ENCODE results near the gene HSD11B1.

DNA sequence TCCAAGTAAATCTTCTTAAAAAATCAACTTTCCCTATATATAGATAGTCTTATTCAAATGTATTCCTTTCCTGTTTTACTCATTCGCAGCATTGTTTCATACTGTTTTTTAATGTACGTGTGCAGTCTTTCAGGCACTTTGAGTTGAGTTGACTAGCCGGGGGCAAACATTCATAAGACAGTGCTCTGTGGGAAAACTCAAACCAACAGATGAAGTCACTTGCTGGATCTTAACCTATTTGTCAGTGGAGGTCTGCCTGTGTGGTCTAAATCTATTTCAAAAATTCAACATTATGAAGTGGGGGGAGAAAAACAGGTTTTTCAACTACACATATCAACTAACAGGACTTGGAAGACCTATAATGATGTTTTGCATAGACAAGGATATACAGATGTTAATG is 6.2 kb downstream of the HSD11B1 start:
- TF ChIP-seq CTCF (IDR thresholded peaks at IDR 0.05; ENCODE audit: low read length) (no peak), EZH2 (IDR thresholded peaks at IDR 0.05; ENCODE audit: borderline replicate concordance, low read length) (no peak)
